D721Med (cell line): Measurements from ENCODE around the gene NFATC2.
"Not testable (repeated sequence)": the region's sequence is repeated elsewhere in the genome, so short reads cannot be mapped to it uniquely, and the experiment has no call there.

Experiments
- DNase-seq: peaks from one replicate; pipeline ENCODE4 v3.0.0; 2011; ENCODE audit warnings: low spot score; ENCODE audit not compliant: insufficient read length
- FAIRE-seq: peaks from 2 replicates; lab custom pipeline; 2011; peaks lifted over from hg19 to GRCh38; lab: Jason Lieb, UNC
- TF ChIP-seq, protein P1 (sequence below): IDR thresholded peaks from 2 replicates; pipeline ENCODE4 v1.5.1; 2012; ENCODE audit warnings: mild to moderate bottlenecking, control low read depth; ENCODE audit not compliant: insufficient read depth; ENCODE audit errors: missing control alignments

The NFATC2 gene

DNA sequence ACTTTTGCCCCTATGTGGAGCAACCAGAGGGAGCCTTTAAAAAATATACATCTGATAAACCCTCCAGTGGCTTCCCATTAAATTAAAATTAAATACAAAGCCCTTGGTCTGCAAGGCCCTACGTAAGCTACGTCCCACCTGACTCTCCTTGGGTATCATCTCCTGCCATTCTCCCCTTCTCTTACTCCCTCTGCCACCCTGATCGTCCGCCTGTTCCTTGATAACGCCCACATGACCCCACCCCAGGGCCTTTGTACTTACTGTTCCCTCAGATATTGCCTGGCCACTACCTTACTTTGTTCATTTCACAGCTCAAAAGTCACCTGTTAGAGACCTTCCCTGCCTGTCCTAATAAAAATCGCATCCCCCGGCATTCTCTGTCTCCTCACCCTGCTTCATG lies 5.4 kb upstream of the NFATC2 start:
- FAIRE-seq = no peak
- TF ChIP-seq, protein P1, sequence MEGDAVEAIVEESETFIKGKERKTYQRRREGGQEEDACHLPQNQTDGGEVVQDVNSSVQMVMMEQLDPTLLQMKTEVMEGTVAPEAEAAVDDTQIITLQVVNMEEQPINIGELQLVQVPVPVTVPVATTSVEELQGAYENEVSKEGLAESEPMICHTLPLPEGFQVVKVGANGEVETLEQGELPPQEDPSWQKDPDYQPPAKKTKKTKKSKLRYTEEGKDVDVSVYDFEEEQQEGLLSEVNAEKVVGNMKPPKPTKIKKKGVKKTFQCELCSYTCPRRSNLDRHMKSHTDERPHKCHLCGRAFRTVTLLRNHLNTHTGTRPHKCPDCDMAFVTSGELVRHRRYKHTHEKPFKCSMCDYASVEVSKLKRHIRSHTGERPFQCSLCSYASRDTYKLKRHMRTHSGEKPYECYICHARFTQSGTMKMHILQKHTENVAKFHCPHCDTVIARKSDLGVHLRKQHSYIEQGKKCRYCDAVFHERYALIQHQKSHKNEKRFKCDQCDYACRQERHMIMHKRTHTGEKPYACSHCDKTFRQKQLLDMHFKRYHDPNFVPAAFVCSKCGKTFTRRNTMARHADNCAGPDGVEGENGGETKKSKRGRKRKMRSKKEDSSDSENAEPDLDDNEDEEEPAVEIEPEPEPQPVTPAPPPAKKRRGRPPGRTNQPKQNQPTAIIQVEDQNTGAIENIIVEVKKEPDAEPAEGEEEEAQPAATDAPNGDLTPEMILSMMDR = no peak
- no peak for DNase-seq

DNA sequence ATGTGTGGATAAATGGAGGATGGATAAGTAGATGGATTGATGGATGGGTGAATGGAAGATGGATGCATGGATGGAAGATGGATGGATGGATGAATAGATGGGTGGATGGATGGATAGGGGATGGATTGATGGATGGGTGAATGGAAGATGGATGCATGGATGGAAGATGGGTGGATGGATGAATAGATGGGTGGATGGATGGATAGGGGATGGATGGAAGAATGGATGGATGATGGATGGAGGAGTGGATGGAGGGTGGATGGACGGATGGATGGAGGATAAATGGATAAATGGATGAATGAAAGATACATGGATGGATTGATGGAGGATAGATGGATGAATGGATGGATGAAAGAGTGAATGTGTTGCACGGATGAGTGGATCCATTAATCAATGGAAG lies 3.0 kb upstream of the NFATC2 start:
- DNase-seq (no peak), FAIRE-seq (no peak)
- TF ChIP-seq, protein P1 = no peak

DNA sequence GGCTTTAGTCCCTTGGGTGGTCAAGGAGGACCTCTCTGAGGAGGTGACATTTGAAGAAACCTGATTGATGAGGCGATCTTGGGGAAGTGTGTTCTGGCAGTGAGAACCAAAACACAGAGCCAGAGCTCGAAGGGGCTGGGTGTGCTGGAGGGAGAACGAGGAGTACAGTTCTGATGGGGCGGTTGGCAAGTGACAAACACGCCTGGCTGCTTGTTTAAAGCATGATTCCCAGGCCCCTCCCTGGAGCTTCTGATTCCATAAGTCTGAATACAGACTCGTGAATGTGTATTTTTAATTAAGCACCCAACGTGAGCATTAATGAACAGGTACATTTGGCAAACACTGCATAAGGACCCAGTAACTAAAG lies 886 bp upstream of the NFATC2 start:
- FAIRE-seq = no peak
- TF ChIP-seq, protein P1 = no peak
- DNase-seq = no peak

DNA sequence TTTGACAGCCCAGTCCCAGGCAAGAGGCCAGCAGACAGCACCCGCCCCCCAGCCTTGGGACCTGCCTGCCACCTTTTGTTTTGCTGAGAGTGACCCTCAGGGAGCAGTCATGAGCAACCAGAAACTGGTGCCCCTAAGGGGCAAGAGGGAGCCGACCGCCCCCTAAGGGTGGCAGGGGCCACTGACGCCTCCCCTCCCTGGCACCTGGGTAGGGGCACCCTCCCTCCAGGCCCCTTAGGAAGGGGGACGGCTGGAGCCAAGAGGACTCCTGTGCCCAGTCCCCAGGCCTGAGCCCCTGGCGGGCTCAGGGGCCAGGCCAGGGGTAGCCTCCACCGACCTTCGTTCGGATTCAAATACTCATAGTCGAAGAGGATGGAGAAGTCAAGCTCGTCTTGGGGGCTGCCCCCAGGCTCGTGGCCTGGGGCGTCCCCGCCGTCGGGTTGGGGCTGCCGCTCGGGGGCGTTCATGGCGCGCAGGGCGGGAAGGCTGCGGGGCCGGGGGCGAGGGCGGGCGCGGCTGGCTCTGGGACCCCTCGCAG lies 417 bp downstream of the NFATC2 start:
- no peak for DNase-seq
- TF ChIP-seq, protein P1 = no peak
- FAIRE-seq = no peak

DNA sequence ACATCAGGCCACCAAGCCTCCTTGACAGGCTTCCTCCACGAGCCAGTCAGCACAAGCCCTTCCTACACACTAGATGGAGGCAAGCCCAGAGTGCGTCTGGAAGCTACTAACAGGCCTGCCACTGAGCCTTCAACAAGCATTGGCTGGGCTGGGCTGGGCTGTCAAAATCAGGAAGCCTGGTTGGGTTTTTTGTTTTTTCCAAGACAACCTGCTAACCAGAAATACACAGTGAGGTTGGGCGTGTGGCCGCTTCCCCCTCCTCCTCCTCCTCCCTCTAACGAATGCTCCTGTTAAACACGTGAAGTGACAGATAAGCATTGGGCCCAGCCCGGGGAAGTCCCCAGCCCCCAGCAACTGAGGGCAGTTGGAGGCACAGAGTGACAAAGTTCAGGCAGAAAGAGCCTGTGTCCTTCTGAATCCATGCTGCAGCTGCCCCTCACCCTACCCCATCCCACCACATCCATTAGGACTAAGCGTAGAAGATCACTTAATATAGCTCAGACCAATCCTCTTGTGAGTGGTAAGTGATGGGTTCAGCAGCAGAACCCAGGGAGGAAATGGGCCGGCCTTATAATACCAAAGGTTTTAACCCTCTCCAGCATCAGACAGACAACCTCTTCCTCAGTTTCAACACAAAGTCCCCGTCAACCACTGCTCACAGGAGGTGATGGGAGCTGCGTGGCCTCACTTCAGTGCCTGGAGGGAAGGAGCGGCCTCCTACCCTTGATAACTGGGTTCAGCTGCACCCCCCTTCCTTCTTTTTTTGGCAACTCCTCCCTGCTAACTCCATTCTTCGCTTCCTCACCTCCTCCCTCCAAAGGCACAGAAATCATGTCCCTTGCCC lies 1.1 kb downstream of the NFATC2 start:
- DNase-seq = no peak
- TF ChIP-seq, protein P1 = no peak
- FAIRE-seq = no peak

DNA sequence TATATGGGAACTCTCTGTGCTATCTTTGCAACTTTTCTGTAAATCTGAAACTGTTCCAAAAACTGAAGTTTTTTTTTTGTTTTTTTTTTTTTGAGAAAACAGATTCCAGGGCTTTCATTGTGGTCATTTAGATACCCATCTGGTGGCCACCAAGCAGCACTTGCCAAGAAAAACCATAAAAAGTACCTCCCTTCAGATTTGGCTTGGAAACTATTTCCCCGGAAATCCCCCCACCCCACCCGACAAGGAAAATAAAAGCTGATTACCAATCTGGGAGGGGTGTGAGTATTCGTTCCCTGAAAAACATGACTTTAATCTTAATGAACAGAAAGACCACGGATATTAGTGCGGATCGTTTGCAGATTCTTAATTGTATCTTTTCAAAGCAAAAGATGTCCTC lies 1.9 kb downstream of the NFATC2 start:
- DNase-seq = no peak
- TF ChIP-seq, protein P1 = no peak
- no peak for FAIRE-seq

DNA sequence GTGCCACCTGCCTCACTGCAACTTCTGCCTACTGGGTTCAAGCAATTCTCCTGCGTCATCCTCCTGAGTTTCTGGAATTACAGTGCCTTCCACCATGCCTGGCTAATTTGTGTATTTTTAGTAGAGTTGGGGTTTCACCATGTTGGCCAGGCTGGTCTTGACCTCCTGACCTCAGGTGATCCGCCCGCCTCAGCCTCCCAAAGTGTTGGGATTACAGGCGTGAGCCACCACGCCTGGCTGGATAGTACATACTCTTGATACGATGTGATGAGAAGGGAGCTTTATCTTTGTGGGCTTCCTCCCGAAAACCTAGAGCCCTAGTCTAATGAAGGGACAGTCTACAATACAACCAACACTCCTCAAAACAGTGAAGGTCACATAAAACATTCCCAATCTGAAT lies 2.4 kb downstream of the NFATC2 start:
- DNase-seq, FAIRE-seq: not testable (repeated sequence)
